MV-4-11 (cell line): ENCODE results near the gene GNA12.
A peak's percentile ranks its signal among the peaks of the same experiment; 100 is the strongest.
"Not testable (repeated sequence)": the region's sequence is repeated elsewhere in the genome, so short reads cannot be mapped to it uniquely, and the experiment has no call there.

Source experiments
- DNase-seq: peaks from one replicate; lab custom pipeline; 2025; lab: John Stamatoyannopoulos, UW

The GNA12 gene

GRCh38 chr7:2728316-2729030, 115.6 kb downstream of the GNA12 start:
- DNase-seq: peak; percentile 73

DNA sequence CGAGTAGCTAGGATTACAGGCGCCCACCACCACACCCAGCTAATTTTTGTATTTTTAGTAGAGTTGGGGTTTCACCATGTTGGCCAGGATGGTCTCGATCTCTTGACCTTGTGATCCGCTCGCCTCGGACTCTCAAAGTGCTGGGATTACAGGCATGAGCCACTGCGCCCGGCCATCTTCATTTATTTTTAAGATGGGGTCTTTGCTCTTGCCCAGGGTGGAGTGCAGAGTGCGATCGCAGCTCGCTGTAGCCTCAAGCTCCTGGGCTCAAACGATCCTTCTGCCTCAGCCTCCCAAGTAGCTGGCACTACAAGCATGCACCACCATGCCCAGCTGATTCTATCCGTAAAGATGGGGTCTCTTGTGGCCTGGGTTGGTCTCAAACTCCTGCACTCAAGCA, 116.9 kb downstream of the GNA12 start:
- not testable (repeated sequence) for DNase-seq

- no peak for DNase-seq
Observed at GRCh38 chr7:2726316-2727018, 117.6 kb downstream of the GNA12 start.

DNA sequence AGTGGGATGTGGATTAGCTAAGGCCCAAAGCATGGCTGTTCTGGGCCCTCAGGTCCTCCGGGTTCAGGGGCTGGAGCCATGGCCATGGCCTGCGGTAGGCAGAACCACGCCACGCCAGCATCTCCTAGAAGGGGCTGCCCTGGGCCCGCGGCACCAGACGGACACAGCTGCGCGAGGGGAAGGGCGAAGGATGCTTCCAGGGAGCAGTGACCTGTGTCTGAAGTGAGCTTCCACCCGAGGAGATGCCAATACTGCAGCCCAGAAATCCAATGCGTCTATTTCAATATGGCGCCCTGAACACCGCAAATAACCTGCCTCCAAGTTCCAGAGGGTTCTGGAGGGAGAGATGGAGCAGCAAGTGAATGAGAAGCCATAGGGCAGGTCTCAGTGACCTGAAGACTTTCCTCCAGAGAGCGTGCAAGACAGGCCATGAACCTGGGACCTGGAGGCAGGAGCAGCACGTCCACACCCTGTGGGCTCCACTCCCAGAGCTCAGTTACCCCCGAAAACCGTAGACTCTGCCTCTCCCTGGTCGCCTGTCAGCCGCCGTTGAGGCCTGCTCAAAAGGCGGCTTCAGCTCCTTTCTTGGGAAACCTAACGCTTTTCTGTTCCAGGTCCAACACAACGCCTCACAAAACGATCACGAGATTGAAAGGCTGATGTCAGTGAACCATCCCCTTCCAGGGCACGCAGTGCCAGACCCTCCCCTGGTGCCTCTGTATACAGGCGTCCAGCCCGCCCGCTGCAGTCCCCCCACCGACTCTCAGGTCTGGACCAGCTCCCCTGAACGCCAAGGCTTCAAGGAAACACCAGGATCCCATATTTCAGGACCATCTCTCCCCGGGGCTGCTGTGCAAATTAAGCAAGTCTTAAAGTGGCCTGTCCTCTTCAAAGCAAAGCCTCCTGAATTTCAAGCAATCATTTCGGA, 118.7 kb downstream of the GNA12 start:
- no peak for DNase-seq

DNA sequence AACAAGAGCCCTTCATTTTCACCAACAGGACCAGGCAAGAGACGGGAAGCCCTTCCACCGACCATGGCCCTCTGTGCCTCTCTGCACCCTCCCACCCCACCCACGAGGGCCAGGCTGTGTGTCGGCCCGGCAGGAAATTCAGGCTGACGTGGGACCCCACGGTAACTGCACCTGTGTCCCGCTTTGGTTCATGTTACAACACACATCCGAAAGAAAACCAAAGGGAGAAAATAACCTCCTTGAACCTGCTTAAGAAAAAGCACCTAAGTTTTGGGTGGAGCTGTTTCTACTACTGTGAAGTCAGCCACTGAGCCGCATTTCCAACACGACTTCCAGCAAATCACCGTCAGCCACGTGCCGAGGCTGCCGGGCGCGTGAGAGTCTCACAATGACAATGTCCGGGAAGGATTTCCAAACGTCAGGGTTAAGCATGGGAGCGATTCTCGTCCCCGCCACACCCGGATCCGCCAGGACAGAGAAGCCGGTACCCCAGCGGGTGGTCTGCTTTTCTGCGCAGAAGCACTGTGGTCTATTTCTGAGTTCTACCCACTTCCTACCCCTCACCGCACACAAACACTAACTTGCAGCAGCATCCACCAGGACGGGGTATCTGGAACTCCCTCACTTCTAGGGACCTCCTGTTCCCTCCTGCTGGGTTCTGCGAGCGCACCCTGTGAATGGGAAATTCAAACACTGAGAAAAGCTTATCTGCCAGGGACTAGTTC, 119.5 kb downstream of the GNA12 start:
- DNase-seq: no peak

GRCh38 chr7:2724036-2724435, 120.1 kb downstream of the GNA12 start:
- not testable (repeated sequence) for DNase-seq

GRCh38 chr7:2723138-2723850, 120.8 kb downstream of the GNA12 start:
- DNase-seq: no peak

DNA sequence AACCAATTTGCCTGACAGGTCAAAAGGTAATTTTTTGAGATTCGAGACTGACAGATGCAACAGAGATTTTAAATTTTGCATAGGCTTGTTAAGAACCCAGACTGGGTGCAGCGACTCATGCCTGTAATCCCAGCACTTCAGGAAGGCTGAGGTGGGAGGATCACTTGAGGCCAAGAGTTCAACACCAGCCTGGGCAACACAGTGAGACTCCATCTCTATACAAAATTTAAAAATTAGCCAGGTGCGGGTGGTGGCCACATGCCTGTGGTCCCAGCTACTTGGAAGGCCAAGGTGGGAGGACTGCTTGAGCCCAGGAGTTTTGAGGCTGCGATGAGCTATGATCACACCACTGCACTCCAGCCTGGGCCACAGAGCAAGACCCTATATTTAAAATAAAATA, 121.5 kb downstream of the GNA12 start:
- DNase-seq: no peak

- no peak for DNase-seq
Observed at GRCh38 chr7:2721842-2722241, 122.3 kb downstream of the GNA12 start.

- DNase-seq: no peak
Observed at GRCh38 chr7:2720024-2720423, 124.1 kb downstream of the GNA12 start.

DNA sequence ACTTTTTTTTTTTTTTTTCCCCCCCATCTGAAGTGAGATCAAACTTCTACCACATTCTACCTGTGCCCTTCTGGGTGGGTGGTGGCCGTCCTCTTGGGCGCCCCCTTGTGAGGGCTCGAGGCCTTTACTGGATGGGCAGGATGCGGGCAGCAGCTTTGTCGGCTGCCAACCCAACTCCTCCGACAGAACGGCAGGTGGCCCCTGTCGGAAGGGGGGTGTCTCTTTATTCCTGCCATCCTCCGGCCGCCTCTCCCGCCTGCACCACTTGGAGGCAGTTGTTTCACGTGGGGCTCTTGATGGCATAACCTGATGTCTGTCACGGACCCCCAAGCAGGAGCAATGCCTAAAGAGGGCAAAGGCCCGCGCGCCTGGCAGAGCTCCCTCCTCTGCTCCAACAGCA, 125.1 kb downstream of the GNA12 start:
- no peak for DNase-seq

DNA sequence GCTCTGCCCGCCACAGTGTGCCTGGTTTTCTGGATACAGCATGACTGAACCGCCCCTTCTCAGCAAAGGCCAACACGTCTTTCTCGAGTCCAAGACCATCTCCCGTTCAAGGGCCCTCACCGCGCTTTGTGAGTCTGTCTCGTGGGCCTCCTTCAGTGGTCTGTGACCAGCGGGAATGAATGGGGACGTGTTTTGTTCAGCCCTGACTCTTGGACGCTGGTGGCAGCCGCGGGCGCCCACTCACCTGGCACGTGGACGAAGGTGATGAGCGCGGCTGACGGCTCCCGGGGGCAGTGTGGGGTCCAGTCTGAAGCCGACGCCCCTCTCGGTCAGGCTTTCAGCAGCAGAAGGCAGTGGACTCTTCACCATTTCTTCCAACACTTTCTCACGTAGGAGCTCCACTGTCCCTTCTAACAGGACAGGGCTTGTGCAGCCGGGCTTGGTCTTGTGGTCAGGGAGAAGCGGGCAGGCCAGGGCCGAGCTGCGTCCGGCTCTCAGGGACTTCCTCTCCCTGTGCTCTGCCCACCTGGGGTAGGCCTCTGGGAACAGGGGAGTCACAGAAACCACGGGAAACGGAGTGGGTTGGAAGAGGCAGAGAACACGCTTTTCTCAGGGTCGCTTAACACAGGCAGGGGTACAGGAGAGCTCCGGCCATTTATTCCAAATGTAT, 125.7 kb downstream of the GNA12 start:
- DNase-seq: no peak

- peak; percentile 48 for DNase-seq
Observed at GRCh38 chr7:2717293-2718261, 126.5 kb downstream of the GNA12 start.

- no peak for DNase-seq
Observed at GRCh38 chr7:2716906-2717292, 127.2 kb downstream of the GNA12 start.

- DNase-seq: no peak
Observed at GRCh38 chr7:2716488-2716887, 127.6 kb downstream of the GNA12 start.

DNA sequence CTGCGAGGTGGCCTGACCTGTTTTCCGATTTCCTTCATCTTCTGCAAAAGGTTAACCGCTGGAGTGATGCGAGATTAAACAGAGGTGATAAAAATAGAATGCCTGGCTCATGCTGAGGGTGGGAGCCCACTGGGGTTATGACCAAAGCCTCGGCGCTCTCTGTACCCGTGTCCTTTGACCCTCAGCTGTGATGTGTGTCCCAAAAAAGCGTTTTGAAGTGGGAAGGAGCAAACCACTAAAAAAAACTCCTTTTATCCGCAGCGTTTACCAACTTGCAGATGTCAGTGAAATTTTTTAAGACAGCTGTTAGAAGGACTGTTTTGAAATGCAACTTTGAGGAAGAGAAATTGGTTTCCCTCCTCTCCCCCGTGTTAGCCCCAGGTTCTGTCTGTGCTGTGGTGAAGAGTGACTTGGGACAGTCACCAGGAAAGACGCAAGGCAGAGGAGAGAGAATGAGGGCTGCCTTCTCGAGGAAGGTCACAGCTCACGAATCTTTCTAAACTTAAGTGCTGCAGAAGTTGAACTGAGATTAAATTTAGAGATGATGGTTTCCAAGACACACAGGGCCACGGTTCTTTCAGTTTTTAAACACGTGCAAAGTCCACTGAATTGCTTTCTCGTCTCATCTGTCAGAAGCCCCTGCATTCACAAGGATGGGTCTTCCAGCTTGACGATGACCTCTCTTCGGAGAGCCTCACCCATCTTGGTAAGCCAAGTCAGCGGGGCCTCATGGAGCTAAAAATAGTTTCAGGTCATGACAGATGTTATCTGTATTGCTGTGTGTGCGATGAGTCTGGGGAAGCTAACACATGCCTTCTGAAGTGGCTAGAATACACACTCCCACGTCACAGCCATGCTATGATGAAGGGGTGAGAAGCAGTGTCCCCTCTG, 128.5 kb downstream of the GNA12 start:
- peak; percentile 98 for DNase-seq

- no peak for DNase-seq
Observed at GRCh38 chr7:2714636-2715035, 129.5 kb downstream of the GNA12 start.

DNA sequence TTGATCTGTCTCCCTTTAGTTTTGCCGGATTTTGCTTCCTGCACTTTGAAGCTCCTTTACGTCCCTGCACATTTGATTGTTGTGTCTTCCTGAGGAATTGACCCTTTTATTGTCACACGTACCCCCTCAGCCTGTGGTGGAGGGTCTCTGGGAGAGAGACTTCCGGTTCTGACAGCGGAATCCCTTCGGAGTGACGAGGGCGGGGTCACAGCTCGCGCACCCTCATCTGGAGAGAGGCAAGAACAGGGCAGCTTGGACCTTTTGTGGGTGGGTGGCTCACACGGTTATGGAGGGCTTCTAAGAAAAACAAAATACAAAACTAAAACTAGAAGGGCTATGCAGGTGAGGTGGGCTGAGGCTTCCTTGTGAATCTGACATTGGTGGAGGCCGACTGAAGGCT, 130.1 kb downstream of the GNA12 start:
- DNase-seq: no peak

- DNase-seq: peak; percentile 61
Observed at GRCh38 chr7:2713370-2713769, 130.7 kb downstream of the GNA12 start.
